HG03558 (cell line): ENCODE measurements around the gene KIF25.
"Not testable (repeated sequence)": the region's sequence is repeated elsewhere in the genome, so short reads cannot be mapped to it uniquely, and the experiment has no call there.

Experiments
- ATAC-seq: cut with Tn5 transposase; IDR thresholded peaks from one replicate; pipeline ENCODE4 v1.9.1; 2021; ENCODE audit warnings: moderate number of reproducible peaks; ENCODE audit not compliant: unreplicated experiment; ENCODE audit errors: extremely low read depth

KIF25 gene

DNA sequence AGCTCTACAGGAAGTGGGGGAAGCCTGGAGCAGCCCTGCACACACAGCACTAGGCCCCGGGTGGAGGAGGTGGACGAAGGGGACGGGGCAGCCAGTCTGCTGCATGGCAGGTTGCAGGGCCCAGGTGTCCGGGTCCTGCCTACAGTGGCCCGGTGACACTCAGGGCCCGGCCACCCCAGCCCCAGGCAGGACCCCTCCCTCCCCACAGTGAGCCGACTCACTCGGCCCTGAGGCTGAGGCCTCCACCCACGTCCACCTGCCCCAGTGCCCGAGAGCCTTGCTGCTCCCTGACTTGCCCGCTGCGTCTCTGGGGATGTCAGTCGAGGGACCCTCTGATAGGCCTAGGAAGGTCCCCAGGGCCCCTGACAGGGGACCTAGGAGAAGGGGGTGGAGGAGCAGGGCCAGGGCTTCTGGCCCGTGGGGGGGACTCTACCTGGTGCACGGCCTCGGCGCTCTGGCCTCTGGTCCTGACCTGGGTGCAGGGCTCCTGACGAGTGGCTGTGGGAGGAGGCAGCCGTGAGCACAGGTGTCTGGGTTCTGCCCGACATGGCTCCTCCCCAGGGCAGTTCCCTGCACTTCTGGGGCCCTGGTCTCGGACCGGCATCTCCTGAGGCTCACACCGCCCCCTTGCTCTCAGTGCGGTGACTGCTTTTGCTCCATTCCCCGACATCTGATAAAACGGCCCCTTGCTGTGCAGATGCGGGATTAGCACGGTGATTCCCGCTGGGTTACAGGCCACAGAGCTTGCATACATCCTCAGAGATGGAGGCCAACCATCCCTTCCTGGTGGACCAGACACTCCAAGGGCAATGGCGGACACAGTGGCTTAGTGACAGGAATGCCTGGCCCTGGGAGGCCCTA lies 61.5 kb downstream of the KIF25 start:
- no peak for ATAC-seq

DNA sequence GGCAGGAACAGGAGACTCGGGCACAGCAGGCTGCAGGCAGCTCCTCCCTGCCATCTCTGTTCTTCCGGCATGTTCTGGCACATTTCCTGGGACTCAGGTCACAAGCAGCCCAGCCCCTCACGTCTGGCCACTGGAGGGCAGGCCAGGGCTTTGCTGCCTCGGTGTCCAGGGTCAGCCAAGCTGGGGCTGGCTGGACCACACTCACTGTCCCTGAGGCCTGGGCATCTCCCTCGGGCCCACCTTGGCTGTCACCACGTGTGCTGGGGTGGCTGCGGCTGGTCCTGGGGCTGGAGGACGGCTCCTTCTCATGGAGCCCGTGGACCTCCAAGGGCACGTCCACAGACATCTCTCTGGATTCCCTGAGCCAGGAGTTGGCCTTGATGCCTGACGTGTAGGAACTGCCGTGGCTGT lies 63.1 kb downstream of the KIF25 start:
- no peak for ATAC-seq

DNA sequence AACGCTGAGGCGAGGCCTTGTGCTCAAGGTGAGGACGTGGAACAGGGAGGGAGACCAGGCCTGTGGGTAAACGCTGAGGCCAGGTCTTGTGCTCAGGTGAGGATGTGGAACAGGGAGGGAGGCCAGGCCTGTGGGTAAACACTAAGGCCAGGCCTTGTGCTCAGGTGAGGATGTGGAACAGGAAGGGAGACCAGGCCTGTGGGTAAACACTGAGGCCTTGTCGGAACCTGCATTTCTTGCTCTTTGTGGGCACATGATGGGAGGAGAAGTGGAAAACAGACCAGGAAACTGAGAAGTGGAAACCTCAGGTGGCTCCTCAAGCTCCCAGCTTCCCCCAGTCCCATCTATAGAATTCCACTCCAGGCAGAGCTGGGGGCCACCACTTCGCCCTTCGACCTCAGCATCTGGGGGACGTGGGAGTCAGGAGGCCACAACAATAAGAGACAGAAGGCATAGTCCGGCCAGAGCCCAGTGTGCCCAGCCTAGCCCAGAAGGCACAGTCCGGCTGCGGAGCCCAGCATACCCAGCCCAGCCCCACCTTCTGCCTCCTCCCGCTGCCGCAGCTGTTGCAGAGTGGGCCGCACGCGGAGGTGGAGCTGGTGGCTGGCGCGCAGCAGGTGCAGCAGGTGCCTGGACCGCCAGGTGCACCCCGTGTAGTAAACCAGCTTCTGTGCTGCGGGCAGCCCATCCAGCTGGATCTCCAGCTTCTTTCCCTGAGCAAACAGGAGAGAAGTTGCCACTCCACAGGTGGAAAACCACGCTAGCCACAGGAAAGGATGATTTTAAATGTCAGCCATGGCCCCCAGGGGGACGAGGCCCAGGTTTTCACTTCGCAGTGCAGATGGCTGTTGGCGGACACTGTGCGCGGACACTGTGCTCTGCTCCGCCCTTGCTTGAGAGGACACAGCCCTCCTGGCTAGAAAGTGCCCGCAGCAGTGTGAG lies 64.1 kb downstream of the KIF25 start:
- no peak for ATAC-seq

DNA sequence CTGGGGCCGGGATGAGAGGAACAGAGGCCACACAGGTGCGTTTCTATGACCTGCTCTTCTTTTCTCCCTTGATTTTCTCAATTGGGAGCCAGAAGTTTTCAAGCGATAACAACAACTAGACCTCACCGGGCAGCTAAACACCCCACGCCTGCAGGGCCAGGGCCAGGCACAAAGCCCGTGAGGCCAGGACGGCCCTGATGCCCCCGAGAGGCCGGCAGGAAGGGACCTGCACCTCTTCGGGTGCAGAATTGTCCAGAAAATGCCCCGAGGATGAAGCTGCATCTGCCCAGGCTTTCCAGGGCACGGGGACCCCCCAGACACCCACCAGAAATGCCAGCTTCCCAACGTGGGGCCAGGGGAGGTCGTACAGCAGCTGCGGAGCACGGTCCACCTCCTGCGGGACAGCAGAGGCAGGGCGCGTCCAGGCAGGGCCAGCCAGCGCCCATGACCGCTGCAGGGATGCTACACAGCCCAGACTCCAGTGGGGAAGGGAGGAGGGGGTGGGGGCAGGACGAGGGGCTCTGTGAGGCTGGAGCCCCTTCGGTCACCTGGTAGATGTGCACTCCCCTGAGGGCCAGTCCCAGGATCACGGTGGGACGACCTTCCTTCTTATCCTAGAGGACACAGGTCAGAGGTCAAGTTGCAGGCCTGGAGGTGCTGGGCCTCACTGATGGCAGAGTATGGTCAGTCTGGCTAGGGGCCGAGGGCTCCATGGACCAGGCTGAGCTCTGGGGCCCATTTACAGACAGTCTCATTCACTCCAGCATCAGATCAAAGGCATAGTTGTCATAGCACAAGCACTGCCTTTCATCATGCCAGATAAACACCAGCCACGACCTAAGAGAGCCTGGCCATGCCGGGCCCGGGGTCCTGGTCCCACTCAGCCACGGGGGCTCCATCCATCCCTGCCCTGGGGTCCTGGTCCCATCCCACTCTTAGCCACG lies 65.1 kb downstream of the KIF25 start:
- no peak for ATAC-seq

DNA sequence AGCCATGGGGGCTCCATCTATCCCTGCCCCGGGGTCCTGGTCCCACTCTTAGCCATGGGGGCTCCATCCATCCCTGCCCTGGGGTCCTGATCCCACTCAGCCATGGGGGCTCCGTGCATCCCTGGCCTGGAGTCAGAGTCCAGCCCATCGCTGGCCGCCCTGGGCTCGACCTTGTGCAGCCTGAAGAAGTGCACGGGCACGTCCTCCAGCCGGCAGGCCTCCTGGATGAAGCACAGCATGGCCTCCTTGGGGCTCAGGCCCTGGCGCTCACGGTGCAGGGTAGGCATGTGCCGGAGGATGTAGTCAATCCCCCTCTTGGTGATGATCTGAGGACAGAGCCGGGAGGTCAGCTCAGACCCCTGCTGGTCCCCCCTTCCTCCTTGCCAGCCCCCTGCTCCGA lies 66.0 kb downstream of the KIF25 start:
- ATAC-seq: no peak

DNA sequence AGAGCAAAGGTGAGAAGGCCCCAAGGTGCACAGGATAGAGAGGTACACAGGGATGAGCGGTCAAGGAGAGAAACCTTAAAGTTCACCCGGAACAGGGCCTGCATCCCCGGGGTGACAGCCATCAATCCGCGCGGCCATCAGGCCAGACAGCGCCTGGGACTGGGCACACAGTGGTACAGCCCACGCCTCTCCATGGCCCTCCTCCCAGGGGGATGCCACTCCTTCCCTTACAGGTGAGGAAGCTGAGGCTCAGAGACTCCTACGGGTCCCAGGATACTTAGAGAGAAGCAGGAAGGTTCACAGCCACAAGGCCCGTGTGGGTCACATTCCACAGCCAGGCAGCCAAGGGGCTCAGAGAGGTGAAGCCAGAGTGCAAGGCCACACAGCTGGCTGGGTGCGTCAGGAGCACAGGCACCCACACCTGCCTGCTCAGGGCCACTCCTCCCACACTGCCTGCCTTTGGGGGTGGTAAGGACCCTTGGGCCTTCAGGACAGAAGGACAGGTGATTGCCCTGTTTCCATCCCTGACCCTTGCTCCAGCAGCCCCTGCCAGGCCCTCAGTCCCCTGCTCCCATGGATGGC lies 66.8 kb downstream of the KIF25 start:
- no peak for ATAC-seq

DNA sequence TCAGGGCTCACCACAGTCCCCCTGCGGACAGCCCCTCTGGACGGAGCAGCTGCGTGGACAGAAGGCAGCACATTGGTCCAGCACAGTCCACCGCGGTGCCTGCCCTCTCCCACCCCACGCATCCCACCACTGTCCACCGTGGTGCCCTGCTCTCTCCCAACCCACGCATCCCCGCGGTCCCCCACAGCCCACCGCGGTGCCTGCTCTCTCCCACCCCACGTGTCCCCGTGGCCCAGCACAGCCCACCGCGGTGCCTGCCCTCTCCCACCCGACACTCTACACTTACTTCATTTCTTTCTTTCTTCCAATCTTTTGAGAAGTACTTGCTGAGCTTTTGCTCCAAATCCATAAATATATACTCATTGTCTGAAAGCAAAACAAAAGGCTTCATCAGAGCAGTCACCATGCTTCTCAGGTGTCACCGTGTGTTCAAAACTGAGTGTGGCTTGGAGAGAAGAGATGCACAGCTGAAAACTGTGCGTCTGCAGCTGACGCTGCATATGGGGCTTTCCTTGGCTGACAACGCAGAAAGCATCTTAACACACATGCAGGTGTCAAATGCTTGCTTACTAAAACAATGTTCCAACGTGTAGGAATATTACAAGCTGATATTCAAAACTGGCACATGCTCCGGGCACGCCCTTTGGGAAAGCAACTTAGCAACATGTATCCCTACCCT lies 69.7 kb downstream of the KIF25 start:
- no peak for ATAC-seq

DNA sequence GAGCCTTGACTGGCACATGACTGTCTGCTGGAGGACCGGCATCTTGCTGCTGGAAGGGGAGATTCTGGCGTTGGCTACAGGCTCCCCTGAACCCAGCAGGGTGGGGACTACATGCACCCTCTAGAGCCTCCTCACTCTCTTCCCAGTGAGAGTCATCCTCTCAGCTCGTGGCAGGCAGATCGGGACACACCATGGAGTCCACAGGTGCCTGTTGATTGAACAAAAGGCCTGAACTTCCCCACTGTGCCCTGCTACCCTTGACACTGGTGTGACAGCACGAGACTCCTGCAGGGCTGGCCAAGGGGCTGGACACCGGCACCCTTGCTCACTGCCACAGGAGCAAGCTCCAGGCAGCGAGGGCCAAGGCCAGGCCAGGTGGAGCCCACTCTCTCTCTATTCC lies 73.3 kb downstream of the KIF25 start:
- ATAC-seq: no peak

DNA sequence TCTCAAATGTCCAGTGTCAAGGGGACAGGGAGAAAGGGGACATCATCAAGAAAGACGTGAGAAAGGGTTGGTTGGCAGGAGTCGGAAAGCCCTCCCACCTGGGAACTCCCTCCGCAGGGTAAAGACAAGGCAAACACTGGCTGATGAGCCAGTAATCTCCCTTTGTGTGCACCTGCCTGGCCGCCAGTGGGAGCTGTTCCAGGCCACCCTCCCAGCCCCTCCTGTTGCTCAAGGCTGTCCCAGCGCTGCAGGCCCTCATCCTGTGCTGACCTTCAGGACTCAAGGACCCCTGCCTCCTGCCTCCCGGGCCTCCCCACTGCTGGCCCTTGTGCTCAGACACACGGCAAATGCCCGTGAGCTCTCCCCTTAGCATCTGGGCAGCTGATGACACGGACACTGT lies 74.1 kb downstream of the KIF25 start:
- ATAC-seq: no peak

DNA sequence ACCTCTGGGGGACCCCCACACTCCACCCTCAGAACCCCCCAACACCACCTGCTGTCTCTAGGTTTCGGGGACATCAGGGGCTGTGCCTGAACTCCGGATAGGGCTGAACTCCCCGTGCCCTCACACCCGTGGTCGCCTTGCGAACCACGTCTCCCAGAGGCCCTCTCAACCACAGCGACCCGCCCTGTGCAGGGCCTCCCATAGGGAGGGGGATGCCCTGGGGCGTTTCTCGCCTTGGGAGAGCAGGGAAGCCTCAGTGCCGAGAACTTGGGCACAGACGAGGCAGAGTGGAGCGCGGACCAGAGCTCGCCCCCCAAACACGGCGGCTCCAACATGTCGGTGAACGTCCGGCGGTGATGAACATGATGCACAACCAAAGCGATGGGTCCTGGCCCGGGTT lies 74.8 kb downstream of the KIF25 start:
- ATAC-seq: no peak

DNA sequence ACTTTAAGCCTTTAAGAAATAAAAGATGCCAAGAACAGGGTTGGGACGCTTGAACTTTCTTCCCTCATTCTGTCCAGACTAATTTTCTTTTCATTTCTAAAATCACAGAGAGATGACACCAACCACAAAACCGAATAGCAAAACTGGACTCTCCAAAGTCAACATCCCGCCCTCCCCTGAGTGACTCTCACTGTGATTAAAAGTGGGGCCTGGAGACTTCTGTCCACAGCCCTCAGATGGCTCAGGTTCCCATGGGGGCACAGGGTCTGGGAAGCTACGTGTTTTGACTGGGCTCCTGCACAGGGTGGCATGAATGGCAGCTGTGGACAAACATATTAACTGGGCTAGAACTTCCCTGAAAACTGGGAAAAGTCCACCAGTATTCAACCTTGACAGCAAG lies 75.3 kb downstream of the KIF25 start:
- no peak for ATAC-seq

DNA sequence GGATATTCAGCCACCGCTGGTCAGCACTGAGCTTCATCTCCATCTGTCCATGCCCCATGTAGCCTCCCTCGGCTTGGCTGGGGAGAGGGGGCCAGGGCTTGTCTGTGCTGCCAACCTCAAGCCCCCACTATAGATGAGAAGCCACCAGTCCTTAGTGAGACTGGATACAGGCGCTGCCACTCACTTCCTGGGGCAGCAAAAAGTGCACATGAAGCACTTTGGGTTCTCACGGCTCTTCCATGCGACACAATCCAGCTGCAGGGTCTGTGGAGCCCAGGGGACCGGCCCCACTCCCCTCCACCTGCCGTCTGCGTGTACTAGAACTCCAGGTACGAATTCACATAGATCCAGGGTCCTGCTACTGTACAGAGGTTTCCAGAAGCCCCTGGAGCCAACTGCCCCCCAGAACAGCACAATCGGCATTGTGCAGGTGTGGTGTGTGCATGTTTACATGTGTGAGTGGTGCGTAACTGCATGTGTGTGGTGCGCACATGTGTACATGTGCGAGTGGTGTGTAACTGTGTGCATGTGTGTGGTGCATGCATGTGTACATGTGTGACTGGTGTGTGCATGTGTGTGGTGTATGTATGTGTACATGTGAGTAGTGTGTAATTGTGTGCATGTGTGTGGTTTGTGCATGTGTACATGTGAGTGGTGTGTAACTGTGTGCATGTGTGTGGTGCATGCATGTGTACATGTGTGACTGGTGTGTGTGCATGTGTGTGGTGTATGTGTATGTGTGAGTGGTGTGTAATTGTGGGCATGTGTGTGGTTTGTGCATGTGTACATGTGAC lies 76.7 kb downstream of the KIF25 start:
- no peak for ATAC-seq

DNA sequence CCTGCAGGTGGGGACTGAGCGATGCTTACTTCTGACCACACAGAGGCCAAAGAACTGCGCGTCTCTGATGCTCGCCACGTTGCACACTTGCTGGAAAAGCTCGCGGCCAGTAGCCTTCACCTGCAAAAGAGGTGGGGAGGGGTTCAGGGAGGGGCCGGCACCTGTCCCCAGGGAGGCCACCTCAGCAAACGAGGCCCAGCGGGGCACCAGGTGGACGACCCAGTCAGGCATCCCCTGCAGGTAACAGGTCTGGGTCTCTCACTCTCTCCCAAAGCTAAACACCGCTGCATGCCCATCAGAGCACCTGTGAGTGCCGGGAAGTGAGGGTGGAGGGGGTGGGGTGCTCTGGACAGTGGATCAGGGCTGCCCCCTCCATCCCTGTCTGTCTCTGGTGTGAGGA lies 77.7 kb downstream of the KIF25 start:
- ATAC-seq: no peak

DNA sequence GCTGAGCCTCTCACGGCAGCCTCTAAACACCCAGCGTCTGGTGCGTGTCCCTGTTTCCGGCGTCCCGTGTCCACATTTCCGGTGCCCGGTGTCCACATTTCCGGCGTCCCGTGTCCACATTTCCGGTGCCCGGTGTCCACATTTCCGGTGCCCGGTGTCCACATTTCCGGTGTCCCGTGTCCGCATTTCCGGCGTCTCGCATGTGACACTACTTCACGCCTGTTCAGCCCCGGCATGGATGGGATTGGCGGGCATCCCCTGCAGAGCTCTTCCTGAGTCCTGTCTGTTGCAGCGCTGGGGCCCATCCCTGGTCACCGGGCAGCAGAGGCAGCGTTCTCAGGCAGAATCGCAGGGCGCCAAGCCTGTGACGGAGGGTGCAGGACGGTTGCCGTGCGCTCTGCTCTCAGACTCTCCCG lies 78.3 kb downstream of the KIF25 start:
- no peak for ATAC-seq

DNA sequence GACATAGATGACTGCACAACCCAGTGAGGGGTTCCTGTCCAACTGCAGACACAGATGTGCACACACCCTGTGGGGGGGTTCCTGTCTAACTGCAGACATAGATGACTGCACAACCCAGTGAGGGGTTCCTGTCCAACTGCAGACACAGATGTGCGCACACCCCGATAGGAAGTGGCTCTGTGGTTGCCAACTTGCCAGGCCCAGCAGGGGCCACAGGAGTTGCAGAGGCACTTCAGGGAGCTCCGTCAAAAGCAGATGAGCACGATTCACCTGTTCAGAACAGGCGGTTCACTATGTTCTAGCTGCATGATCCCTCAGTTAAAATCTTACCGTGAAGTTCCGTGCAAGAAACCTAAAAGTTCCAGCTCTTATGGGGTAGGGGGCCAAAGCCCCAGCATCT lies 79.9 kb downstream of the KIF25 start:
- ATAC-seq: not testable (repeated sequence)

DNA sequence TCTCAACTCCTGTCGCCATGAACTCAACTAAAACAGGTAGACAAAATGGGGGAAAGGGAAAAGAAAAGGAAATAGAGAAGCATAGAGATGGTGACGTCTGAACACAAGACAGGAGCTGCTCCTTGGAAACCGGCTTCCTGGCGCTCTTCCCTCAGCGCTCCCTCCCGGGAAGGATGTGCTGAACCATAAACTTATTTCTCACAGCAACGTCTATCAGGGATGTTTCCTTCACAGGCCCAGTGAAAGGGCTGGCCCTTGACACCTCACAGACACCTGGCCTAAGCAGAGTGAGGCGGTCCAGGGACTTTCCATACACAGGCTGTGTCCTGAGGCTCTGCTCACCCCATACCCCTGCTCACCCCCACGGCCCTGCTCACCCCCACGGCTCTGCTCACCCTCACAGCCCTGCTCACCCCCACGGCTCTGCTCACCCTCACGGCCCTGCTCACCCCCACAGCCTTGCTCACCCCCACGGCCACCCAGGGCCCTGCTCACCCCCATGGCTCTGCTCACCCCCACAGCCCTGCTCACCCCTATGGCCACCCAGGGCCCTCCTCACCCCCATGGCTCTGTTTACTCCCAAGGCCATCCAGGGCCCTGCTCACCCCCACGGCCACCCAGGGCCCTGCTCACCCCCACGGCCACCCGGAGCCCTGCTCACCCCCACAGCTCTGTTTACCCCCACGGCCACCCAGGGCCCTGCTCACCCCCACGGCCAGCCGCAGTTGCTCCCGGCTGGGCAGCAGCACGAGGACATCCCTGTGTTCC lies 80.9 kb downstream of the KIF25 start:
- no peak for ATAC-seq

DNA sequence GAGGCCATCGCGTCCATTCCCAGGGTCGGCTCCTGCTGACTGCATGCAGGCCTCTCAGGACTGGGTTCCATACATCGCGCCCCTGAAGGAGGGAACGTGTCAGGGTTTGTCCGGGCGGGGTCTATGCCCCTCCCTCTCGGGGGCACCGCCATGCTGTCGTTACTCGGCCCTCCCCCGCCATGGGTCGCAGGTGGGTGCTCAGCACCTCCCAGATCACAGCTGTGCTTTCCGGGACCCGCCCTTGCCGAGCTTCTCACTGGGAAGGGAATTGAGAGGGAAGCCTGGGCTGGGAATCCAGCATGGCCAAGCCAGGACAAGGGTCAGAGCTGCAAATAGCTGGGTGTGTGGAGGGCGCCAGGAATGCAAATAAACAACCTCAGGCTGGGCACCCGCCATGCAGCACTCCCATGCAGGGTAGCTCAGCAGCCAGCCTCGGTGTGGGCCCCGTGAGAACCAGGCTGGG lies 81.5 kb downstream of the KIF25 start, which contains the start of gene FRMD1:
Gene FRMD1, minus strand, starts transcription at position 270 of the 463 bp plus-strand sequence. Its CDS starts 118 bp downstream, at position 152.
- no peak for ATAC-seq
